OCI-LY3 (cell line): ENCODE results near the gene KLRD1.

ENCODE experiments used
- H2AFZ ChIP-seq: fragments of 200-600, 300-600 bp; shearing (Covaris generic); 2 replicates; pipeline ENCODE4 v1.6.0; 2014; ENCODE audit warnings: antibody characterized with exemption, low read depth, low read length
- H3K27ac ChIP-seq: fragments of 200-600, 300-600 bp; sonication (generic); 2 replicates; pipeline ENCODE4 v1.5.1; 2014; ENCODE audit warnings: mild to moderate bottlenecking, low read length, moderate library complexity, mixed read lengths
- H3K27me3 ChIP-seq: fragments of 200-600, 300-600 bp; sonication (generic); 2 replicates; pipeline ENCODE4 v1.6.1; 2014; ENCODE audit warnings: low read depth, low read length, mixed read lengths
- H3K36me3 ChIP-seq: fragments of 200-600, 300-600 bp; sonication (generic); replicated peaks from 2 replicates; pipeline ENCODE3; 2014; ENCODE audit warnings: low read depth, low read length, mixed read lengths
- H3K4me1 ChIP-seq: fragments of 300-600, 200-600 bp; sonication (generic); 2 replicates; pipeline ENCODE4 v1.6.1; 2014; ENCODE audit warnings: low read length, mixed read lengths
- H3K4me2 ChIP-seq: fragments of 200-600, 300-600 bp; sonication (generic); 2 replicates; pipeline ENCODE4 v1.6.1; 2014; ENCODE audit warnings: low read length, mixed read lengths
- H3K4me3 ChIP-seq: fragments of 300-600, 200-600 bp; sonication (generic); 2 replicates; pipeline ENCODE4 v1.5.1; 2014; ENCODE audit warnings: antibody characterized with exemption, mild to moderate bottlenecking, low read length, moderate library complexity
- H3K79me2 ChIP-seq: fragments of 300-600, 200-600 bp; shearing (Covaris generic); 2 replicates; pipeline ENCODE4 v1.6.1; 2014; ENCODE audit warnings: mild to moderate bottlenecking, low read length, mixed read lengths
- H3K9ac ChIP-seq: fragments of 300-600, 200-600 bp; shearing (Covaris generic); 2 replicates; pipeline ENCODE4 v1.6.0; 2014; ENCODE audit warnings: mild to moderate bottlenecking, low read length, moderate library complexity
- H3K9me3 ChIP-seq: fragments of 200-600, 300-600 bp; shearing (Covaris generic); 2 replicates; pipeline ENCODE4 v1.6.1; 2014; ENCODE audit warnings: low read length, mixed read lengths; ENCODE audit not compliant: insufficient read depth
- H4K20me1 ChIP-seq: fragments of 200-600, 300-600 bp; sonication (generic); 2 replicates; pipeline ENCODE4 v1.6.1; 2016; ENCODE audit warnings: low read length, mixed read lengths; ENCODE audit not compliant: insufficient read depth
- CTCF ChIP-seq: fragments of 200-600, 300-600 bp; sonication (generic); IDR thresholded peaks from 2 replicates; pipeline ENCODE4 v1.5.1; 2014; ENCODE audit warnings: antibody characterized with exemption, low read length, low read depth
- EZH2phosphoT487 ChIP-seq: fragments of 200-600 bp; shearing (Covaris generic); IDR thresholded peaks from 2 replicates; pipeline ENCODE4 v1.6.1; 2018; ENCODE audit warnings: antibody characterized with exemption, mixed run types, low read depth

KLRD1 gene

GRCh38 chr12:10358969-10359368, 51.3 kb downstream of the KLRD1 start:
- Histone ChIP-seq H4K20me1 (no peaks in the 10 kb centered on the region), H3K27ac (no peak overlapping the region), H3K9ac (no peak overlapping the region), H3K9me3 (no peaks in the 10 kb centered on the region; the same call in 1 of the 2 replicates), H3K4me3 (no peak overlapping the region), H3K4me2 (no peak overlapping the region), H3K36me3 (no peaks in the 10 kb centered on the region), H3K79me2 (no peaks in the 10 kb centered on the region), H3K27me3 (no peaks in the 10 kb centered on the region), H2AFZ (no peak overlapping the region), H3K4me1 (peaks cover 36% of the 10 kb centered on the region)
- TF ChIP-seq CTCF (no peak), EZH2phosphoT487 (no peak)

GRCh38 chr12:10361084-10361483, 53.4 kb downstream of the KLRD1 start:
- H3K36me3 ChIP-seq: no peaks in the 10 kb centered on the region
- no peaks in the 10 kb centered on the region for H4K20me1 ChIP-seq
- no peak overlapping the region for H2AFZ ChIP-seq
- H3K4me3 ChIP-seq: no peak overlapping the region
- H3K27ac ChIP-seq: no peak overlapping the region
- peaks cover 46% of the 10 kb centered on the region for H3K4me1 ChIP-seq
- H3K27me3 ChIP-seq: no peaks in the 10 kb centered on the region
- H3K79me2 ChIP-seq: no peaks in the 10 kb centered on the region
- no peak overlapping the region for H3K4me2 ChIP-seq
- no peak overlapping the region for H3K9ac ChIP-seq
- H3K9me3 ChIP-seq: no peaks in the 10 kb centered on the region; the same call in 1 of the 2 replicates
- TF ChIP-seq EZH2phosphoT487 (no peak), CTCF (no peak)

GRCh38 chr12:10361622-10362021, 54.0 kb downstream of the KLRD1 start:
- no peaks in the 10 kb centered on the region for H3K79me2 ChIP-seq
- no peak overlapping the region for H2AFZ ChIP-seq
- H3K4me3 ChIP-seq: no peak overlapping the region
- H3K27me3 ChIP-seq: no peaks in the 10 kb centered on the region
- H3K9me3 ChIP-seq: no peaks in the 10 kb centered on the region; the same call in 1 of the 2 replicates
- no peak for TF ChIP-seq EZH2phosphoT487
- peak overlapping the region; percentile 87; the same call in 1 of the 2 replicates for H3K4me2 ChIP-seq
- peaks cover 51% of the 10 kb centered on the region for H3K4me1 ChIP-seq
- H3K36me3 ChIP-seq: no peaks in the 10 kb centered on the region
- H4K20me1 ChIP-seq: no peaks in the 10 kb centered on the region
- H3K27ac ChIP-seq: peak overlapping the region; percentile 95; the same call in 1 of the 2 replicates
- peak overlapping the region; percentile 90; the same call in 1 of the 2 replicates for H3K9ac ChIP-seq

GRCh38 chr12:10362325-10362724, 54.7 kb downstream of the KLRD1 start:
- Histone ChIP-seq H3K79me2 (no peaks in the 10 kb centered on the region), H3K9me3 (no peaks in the 10 kb centered on the region; the same call in 1 of the 2 replicates), H2AFZ (0 out of 2 replicates have a peak overlapping the region, but pooled peaks have one; percentile 32), H3K27ac (peak overlapping the region; percentile 95), H3K27me3 (no peaks in the 10 kb centered on the region), H3K4me3 (peak overlapping the region; percentile 80), H3K36me3 (no peaks in the 10 kb centered on the region), H3K9ac (peak overlapping the region; percentile 90; the same call in 1 of the 2 replicates), H4K20me1 (no peaks in the 10 kb centered on the region), H3K4me1 (peaks cover 58% of the 10 kb centered on the region), H3K4me2 (peak overlapping the region; percentile 87)
- TF ChIP-seq CTCF: no peak
- TF ChIP-seq EZH2phosphoT487: no peak
